Loucy (cell line): Measurements from ENCODE around the gene CCDC13.

Experiments
- H2AFZ ChIP-seq: fragments of 200-600 bp; sonication (generic); 2 replicates; pipeline ENCODE4 v1.6.0; 2016; ENCODE audit warnings: antibody characterized with exemption, mild to moderate bottlenecking, low read length, moderate library complexity
- H3F3A ChIP-seq: fragments of 200-600 bp; 2 replicates; pipeline ENCODE4 v1.6.0; 2016; ENCODE audit warnings: antibody characterized with exemption, low read depth, mild to moderate bottlenecking
- H3K27me3 ChIP-seq: fragments of 200-600 bp; sonication (generic); 2 replicates; pipeline ENCODE4 v1.6.1; 2014; ENCODE audit warnings: low read length, mild to moderate bottlenecking; ENCODE audit not compliant: insufficient read depth, poor library complexity, severe bottlenecking
- H3K36me3 ChIP-seq: fragments of 200-600 bp; sonication (generic); 2 replicates; pipeline ENCODE4 v1.6.1; 2016; ENCODE audit warnings: low read length; ENCODE audit not compliant: insufficient read depth
- H3K4me1 ChIP-seq: fragments of 200-600 bp; sonication (generic); 2 replicates; pipeline ENCODE4 v1.5.1; 2014; ENCODE audit warnings: low read length, mild to moderate bottlenecking; ENCODE audit not compliant: insufficient read depth, poor library complexity, severe bottlenecking
- H3K4me2 ChIP-seq: fragments of 200-600 bp; sonication (generic); 2 replicates; pipeline ENCODE4 v1.6.0; 2014; ENCODE audit warnings: antibody characterized with exemption, low read length, low read depth, mild to moderate bottlenecking; ENCODE audit not compliant: poor library complexity, severe bottlenecking
- H3K4me3 ChIP-seq: fragments of 200-600 bp; sonication (generic); 2 replicates; pipeline ENCODE4 v1.5.1; 2014; ENCODE audit warnings: low read length, mild to moderate bottlenecking, mixed read lengths; ENCODE audit not compliant: poor library complexity, severe bottlenecking
- H3K79me2 ChIP-seq: fragments of 200-600 bp; sonication (generic); 2 replicates; pipeline ENCODE4 v1.6.1; 2014; ENCODE audit warnings: low read length; ENCODE audit not compliant: insufficient read depth
- H3K9ac ChIP-seq: fragments of 200-600 bp; sonication (generic); 2 replicates; pipeline ENCODE4 v1.6.0; 2014; ENCODE audit warnings: mild to moderate bottlenecking, low read depth, low read length, moderate library complexity; ENCODE audit not compliant: poor library complexity, severe bottlenecking
- H3K9me2 ChIP-seq: fragments of 200-600 bp; sonication (generic); replicated peaks from 2 replicates; pipeline ENCODE4 v1.6.1; 2016; ENCODE audit warnings: low read depth, low read length, mixed read lengths
- H3K9me3 ChIP-seq: fragments of 200-600 bp; sonication (generic); 2 replicates; pipeline ENCODE4 v1.6.1; 2014; ENCODE audit warnings: mild to moderate bottlenecking, antibody characterized with exemption, low read length, low read depth; ENCODE audit not compliant: insufficient read depth
- H4K20me1 ChIP-seq: fragments of 200-600 bp; sonication (generic); 2 replicates; pipeline ENCODE4 v1.6.0; 2014; ENCODE audit warnings: antibody characterized with exemption, low read length, mild to moderate bottlenecking; ENCODE audit not compliant: insufficient read depth, poor library complexity, severe bottlenecking
- EZH2phosphoT487 ChIP-seq: fragments of 200-600 bp; IDR thresholded peaks from 2 replicates; pipeline ENCODE4 v1.6.1; 2018; ENCODE audit warnings: antibody characterized with exemption, mild to moderate bottlenecking, moderate library complexity, borderline replicate concordance
- TF ChIP-seq, protein P1 (sequence below): fragments of 200-600 bp; sonication (generic); conservative IDR thresholded peaks from 2 replicates; pipeline ENCODE4 v1.5.1; 2014; ENCODE audit warnings: mild to moderate bottlenecking, antibody characterized with exemption, low read length

The CCDC13 gene

DNA sequence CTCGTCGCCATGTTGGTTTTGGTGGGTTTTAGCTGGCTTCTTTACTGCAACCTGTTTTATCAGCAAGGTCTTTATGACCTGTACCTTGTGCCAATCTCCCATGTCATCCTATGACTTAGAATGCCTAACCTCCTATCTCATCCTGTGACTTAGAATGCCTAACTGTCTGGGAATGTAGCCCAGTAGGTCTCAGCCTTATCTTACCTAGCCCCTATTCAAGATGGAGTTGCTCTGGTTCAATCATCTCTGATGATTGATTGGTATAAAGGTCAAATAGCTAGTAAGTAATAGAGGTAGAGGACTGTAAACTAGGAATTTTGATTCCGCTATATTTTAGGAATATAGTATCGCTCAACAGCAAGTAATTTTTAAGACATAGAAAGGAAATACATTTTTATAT lies 34.9 kb upstream of the CCDC13 start:
- no peaks in the 10 kb centered on the region for H3F3A ChIP-seq
- H3K9me3 ChIP-seq: no peaks in the 10 kb centered on the region
- no peak overlapping the region for H3K9ac ChIP-seq
- no peak overlapping the region for H3K4me2 ChIP-seq
- peaks cover 11% of the 10 kb centered on the region for H3K4me1 ChIP-seq
- H3K79me2 ChIP-seq: peaks cover 11% of the 10 kb centered on the region
- H3K4me3 ChIP-seq: no peak overlapping the region
- H4K20me1 ChIP-seq: peaks cover 7% of the 10 kb centered on the region
- no peaks in the 10 kb centered on the region for H3K27me3 ChIP-seq
- H3K9me2 ChIP-seq: no peaks in the 10 kb centered on the region
- no peak overlapping the region for H2AFZ ChIP-seq
- H3K36me3 ChIP-seq: no peaks in the 10 kb centered on the region
- TF ChIP-seq EZH2phosphoT487: no peak
- TF ChIP-seq, protein P1, sequence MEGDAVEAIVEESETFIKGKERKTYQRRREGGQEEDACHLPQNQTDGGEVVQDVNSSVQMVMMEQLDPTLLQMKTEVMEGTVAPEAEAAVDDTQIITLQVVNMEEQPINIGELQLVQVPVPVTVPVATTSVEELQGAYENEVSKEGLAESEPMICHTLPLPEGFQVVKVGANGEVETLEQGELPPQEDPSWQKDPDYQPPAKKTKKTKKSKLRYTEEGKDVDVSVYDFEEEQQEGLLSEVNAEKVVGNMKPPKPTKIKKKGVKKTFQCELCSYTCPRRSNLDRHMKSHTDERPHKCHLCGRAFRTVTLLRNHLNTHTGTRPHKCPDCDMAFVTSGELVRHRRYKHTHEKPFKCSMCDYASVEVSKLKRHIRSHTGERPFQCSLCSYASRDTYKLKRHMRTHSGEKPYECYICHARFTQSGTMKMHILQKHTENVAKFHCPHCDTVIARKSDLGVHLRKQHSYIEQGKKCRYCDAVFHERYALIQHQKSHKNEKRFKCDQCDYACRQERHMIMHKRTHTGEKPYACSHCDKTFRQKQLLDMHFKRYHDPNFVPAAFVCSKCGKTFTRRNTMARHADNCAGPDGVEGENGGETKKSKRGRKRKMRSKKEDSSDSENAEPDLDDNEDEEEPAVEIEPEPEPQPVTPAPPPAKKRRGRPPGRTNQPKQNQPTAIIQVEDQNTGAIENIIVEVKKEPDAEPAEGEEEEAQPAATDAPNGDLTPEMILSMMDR: no peak

DNA sequence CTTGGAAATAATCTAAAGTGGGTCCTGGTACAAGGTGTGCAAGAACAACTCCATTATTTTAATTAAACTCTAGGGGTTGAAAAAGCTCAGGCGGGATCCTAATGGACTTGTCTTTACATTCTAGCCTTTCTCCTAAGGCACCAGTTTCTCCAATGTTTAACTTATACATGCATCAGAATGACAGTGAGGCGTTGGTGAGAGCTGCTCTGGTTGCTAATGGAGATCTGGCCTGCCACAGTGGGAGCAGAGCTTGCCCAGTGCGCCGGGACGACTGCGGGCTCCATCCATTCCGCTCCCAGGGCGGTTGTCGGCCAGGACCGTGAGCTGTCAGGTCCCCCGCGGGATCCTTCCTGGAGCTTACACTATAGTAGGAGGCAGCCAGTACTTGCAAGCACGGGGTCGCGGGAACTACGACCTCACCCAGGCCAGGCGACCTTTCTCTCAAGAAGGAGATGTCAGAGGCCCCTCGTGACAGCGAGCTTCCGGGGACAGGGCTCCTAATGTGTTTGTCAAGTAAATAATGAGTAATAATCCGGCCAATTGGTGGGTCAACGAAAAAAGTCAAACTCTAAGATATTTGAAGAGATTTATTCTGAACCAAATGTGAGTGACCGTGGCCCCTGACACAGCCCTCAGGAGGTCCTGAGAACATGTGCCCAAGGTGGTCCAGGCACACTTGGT lies 32.2 kb upstream of the CCDC13 start:
- H3K4me2 ChIP-seq: peak overlapping the region; percentile 90
- H3K79me2 ChIP-seq: peaks cover 38% of the 10 kb centered on the region
- TF ChIP-seq, protein P1: no peak
- no peak for TF ChIP-seq EZH2phosphoT487
- H3K36me3 ChIP-seq: no peaks in the 10 kb centered on the region
- peak overlapping the region; percentile 85 for H3K4me3 ChIP-seq
- no peaks in the 10 kb centered on the region for H3K9me2 ChIP-seq
- no peaks in the 10 kb centered on the region for H3F3A ChIP-seq
- H4K20me1 ChIP-seq: peaks cover 20% of the 10 kb centered on the region
- H3K9me3 ChIP-seq: no peaks in the 10 kb centered on the region
- H2AFZ ChIP-seq: peak overlapping the region; percentile 100
- peaks cover 37% of the 10 kb centered on the region for H3K4me1 ChIP-seq
- peak overlapping the region; percentile 88 for H3K9ac ChIP-seq
- no peaks in the 10 kb centered on the region for H3K27me3 ChIP-seq

DNA sequence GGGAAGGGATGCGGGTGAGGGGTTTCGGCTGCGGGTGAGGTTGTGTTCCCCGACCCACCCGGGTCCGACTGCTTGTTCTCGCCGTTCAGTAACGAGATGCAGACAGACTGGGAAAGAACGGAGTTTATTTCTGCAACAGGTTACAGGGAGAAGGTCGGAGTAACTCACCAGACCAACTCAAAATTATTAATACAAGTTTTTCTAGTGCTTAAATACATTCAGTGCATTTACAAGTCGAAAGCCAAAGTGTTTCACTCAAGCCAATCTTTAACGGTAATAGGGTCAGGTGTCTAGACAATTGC lies 31.7 kb upstream of the CCDC13 start:
- Histone ChIP-seq H3K9ac (peak overlapping the region; percentile 88), H3K9me2 (no peaks in the 10 kb centered on the region), H3K9me3 (no peaks in the 10 kb centered on the region), H3K4me3 (peak overlapping the region; percentile 85), H2AFZ (peak overlapping the region; percentile 100), H3K79me2 (peaks cover 42% of the 10 kb centered on the region), H3K4me2 (peak overlapping the region; percentile 90), H4K20me1 (peaks cover 20% of the 10 kb centered on the region), H3K27me3 (no peaks in the 10 kb centered on the region), H3K4me1 (peaks cover 42% of the 10 kb centered on the region), H3K36me3 (no peaks in the 10 kb centered on the region), H3F3A (no peaks in the 10 kb centered on the region)
- TF ChIP-seq EZH2phosphoT487: no peak
- TF ChIP-seq, protein P1: no peak
